T-helper 9 cell (primary cell): ENCODE data around the gene WEE1.
"Not testable (repeated sequence)": the region's sequence is repeated elsewhere in the genome, so short reads cannot be mapped to it uniquely, and the experiment has no call there.

ENCODE experiments used
- DNase-seq: peaks from one replicate; pipeline ENCODE4 v3.0.0-alpha.2; 2020
- total RNA-seq, 2 donors: gene quantifications; one replicate each; lab custom pipeline; 2026; lab: John Stamatoyannopoulos, UW

The WEE1 gene
- 20.7 to 26.5 reads per million in 2 donors for total RNA-seq

DNA sequence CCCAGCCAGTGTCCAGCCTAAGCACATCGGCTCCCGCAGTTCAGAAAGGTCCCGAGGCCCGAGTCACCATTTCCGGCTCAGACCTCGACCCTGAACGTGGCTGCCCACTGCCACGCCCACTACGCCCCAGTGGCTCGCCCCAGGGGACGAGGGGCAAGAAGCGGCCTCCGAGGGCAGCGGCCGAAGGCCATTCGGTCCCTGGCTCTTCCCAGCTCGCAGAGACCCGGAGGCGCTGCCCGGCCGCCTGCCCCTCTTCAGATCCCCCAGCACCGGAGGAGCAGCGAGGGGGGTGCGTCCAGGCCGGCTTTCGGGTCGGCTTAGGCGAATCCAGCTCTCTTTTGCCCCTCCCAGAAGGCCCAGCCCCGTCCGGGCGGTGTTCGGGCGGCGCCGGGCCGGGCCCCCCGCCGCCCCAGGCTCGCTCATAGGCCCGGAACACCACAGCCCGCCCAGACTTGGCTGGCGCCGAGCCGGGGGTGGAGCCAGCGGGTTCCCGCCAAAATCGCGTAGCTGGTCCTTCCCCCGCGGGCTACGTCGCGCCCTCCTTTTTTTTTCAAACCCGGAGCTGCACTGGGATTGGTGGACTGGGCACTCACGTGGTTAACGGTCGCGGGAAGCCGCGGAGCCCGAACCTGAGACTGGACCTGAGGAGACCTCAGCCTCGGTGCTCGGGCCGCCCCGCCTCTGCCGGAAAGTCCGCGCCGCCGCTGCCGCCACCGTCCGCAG lies at the start of gene WEE1:
WEE1 (plus strand) TSS at position 619 of the 723 bp plus-strand sequence. CDS start 264 bp downstream, outside the sequence.
- DNase-seq, result peak; percentile 91

GRCh38 chr11:9524001-9524400 lies 49.5 kb upstream of the WEE1 start:
- DNase-seq, result no peak

DNA sequence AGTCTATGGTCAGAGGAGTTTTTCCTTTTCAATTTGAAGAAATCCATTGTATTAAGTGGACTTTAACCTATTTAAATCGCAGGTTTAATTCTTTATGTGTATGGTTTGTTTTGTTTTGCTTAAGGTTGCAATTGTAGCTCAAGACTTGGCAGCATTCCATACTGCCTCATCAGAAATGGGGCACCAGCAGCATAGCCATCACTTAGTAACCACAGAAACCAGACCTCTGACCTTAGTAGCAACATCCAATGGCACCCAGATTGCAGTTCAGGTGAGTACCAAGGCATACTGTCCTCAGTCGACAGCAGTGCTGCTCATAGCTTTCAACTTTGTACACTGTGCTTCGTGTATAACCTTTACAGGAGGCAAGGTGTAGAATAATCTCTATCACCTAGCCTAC lies 48.4 kb upstream of the WEE1 start:
- no peak for DNase-seq

DNA sequence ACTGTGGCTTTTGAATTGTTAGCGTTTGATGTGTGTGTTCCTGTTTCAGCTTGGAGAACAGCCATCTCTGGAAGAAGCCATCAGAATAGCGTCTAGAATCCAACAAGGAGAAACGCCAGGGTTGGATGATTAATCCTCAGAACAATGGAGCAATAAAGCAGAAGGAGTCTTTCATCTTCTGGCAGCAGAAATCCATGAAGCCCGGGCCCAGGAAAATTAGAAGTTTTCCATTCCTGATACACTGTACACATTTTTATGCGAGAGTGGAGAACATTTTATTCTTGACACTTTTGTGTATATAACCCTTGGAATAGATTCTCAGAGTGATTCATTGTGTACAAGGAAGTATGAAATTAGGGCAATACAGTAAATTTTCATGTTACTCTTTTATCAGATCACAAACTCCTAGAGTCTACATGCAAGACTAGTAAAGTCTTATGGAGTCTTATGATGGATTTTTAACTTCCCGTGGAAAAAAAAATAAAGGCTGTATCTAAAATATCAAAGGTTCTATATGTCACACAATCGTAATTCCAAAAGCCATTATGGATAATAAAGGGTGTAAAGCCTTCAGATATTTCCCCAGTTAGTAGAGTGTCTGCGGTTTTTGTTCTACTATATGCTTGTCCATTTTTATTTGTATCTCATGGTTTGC lies 45.9 kb upstream of the WEE1 start:
- no peak for DNase-seq

DNA sequence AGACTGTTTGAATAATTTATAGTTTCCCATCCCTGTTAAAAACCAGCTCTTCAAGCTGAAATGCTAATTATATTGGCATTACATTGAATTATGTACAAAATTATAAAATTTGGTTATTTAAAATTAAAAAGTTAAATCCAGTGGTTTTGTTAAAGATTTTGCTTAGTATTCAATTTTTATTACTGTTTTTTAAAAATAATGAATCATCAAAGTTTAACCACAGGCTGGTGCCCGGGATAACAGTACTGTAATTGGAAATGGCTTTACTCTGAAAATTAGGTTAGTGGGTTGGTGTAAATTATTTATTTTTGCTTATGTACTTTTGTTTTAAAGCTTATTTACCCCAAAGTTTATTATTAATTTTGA lies 45.4 kb upstream of the WEE1 start:
- DNase-seq, result no peak

GRCh38 chr11:9528573-9529333 lies 44.7 kb upstream of the WEE1 start:
- no peak for DNase-seq

DNA sequence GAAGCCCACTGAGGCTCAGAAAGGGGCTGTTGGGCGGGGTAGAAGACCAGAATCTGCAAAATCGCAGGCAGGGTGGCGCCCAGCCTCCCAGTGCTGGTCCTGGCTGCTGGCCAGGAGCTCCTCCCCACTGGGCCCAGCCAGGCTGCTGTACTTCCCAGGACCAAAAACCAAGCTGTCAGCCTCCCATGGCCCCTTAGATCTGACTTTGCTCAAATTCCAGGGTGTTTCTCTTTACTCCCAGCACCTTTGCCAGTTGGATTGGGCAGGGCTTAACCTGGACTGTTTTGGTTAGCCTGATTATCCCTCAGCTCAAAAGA lies 44.2 kb upstream of the WEE1 start:
- DNase-seq, result no peak

- DNase-seq, result no peak
These were observed 43.3 kb upstream of the WEE1 start for GRCh38 chr11:9530020-9530621.

DNA sequence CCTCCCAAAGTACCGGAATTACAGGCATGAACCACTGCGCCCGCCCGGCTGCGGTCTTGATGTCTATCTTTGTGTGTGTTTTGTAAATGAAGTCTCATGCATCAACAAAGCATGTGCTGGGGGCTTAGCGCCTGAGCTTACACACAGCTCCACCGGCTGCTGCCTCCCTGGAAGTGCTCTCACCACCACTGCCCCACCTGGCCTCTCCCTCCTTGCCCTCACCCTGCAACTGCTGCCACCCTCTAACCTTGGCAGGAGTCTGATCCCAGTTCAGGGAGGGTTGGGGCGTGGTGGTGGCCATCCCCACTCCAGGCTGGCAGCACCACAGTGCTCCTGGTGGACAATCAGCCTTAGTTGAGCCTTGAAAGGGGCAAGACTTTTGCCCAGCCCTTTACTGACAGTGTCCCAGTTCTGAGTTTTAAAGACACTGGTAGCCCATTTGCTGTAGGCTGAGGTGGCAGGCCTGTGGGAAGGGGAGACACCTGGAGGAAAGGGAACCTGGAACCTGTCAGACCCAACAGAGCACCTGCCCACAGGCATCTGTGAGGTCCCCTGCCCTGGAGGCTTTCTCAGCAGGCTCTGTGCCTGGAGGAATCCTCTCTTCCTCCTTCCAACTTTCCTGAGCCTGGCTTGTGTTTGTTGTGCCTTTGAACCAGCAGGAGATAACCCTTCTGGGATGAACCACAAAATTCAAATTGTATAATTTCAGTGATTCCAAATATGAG lies 42.4 kb upstream of the WEE1 start:
- DNase-seq, result no peak

DNA sequence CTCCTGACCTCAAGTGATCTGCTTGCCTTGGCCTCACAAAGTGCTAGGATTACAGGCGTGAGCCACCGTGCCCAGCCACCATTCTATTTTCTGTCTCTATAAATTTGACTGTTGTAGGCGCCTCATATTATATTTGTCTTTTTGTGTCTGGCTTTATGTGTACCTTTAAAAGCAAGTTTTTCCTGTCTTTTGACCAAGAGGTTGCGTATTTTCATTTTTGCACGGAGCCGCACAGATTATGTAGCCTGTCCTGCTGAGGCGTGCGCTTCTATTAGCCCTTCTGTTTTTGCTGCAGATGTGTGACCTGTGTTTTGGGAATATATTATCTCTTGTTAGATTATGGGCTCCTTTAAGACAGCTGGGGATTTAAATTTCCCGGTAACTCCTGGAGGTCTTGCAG lies 40.4 kb upstream of the WEE1 start:
- no peak for DNase-seq

GRCh38 chr11:9533736-9534473 lies 39.6 kb upstream of the WEE1 start:
- no peak for DNase-seq

GRCh38 chr11:9535189-9535781 lies 38.2 kb upstream of the WEE1 start:
- DNase-seq, result peak; percentile 86

GRCh38 chr11:9538548-9538947 lies 34.9 kb upstream of the WEE1 start:
- no peak for DNase-seq

DNA sequence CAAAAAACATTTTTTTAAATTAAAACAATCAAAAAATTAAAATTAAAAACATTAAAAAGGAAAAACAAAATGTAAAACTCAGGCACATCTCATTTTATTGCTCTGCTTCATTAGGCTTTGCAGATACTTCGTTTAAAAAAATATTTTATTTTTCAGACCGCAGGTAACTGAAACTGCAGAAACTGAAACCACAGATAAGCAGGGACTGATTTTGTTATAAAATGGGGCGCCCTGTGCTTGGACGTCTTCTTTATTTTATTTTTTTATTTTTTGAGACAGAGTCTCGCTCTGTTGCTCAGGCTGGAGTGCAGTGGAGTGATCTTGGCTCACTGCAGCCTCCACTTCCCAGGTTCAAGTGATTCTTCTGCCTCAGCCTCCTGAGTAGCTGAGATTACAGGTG lies 24.3 kb upstream of the WEE1 start:
- DNase-seq, result not testable (repeated sequence)

DNA sequence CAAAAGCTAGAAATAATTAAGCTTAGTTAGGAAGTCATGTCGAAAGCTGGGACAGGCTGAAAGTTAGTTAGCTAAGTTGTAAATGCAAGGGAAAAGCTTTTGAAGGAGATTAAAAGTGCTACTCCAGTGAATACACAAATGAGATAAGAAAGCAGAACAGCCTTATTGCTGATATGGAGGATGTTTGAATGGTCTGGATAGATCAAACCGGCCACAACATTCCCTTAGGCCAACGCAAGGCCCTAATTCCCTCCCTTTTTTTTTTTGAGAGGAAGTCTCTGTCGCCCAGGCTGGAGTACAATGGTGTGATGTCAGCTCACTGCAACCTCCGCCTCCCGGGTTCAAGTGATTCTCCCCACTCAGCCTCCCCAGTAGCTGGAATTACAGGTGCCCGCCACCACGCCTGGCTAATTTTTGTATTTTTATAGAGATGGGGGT lies 23.3 kb upstream of the WEE1 start:
- no peak for DNase-seq

- DNase-seq, result no peak
These were observed 12.0 kb upstream of the WEE1 start for GRCh38 chr11:9561279-9561982.

- no peak for DNase-seq
These were observed 10.8 kb upstream of the WEE1 start for GRCh38 chr11:9562716-9563115.

GRCh38 chr11:9563196-9563730 lies 10.2 kb upstream of the WEE1 start:
- DNase-seq, result no peak

DNA sequence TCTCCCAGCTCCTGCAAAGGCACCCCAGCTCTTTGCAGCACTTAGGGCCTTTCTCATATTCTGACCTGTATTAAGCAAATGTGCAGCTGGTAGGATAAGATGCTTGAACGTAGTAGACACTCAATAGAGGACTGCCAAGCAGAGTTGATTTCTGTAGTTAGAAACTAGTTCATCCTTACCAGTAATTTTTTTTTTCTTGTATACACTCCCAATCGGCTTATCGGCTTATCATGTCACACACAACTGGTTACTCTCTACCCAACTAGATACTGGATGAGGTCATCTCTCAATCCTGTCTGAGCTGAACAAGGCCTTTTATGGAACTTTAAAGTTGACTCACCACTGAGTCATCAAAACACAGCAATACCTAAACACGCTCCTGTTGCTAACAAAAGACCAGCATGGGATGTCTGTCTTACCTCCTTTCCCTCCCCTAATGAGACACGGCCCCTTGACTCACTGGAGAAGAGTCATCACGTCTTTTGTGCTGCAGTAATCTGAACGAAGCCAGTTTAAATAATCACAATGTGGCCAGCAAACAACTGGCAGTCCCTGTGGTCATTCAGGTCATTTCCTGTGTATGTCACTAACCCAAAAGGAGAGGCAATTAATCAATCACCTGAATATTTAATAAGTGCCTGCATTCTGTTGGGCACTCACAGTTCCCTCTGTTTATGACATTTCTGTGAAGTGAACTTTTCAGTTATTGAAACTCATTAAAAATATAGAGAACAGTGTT lies 7.5 kb upstream of the WEE1 start:
- no peak for DNase-seq

GRCh38 chr11:9566561-9567063 lies 6.9 kb upstream of the WEE1 start:
- DNase-seq, result no peak
